K562 (cell line): Measurements from ENCODE around the gene MAD1L1. TPM values are rescaled to one million over a fixed set of nuclear protein-coding genes. Genes with fewer than 3 reads are reported as not detected.

Source experiments
- ATAC-seq: fragments of 200-7000 bp; cut with Tn5 transposase; 3 replicates; pipeline ENCODE4 v1.9.1; 2020; ENCODE audit warnings: moderate library complexity
- BruUV-seq: library from RNA; stranded (reverse); fragments of 400-500 nt; replicated peaks from 2 replicates; lab custom pipeline; 2021; lab: Mats Ljungman, UMichigan
- CTCF ChIA-PET: fragments of 300-600 bp; formaldehyde crosslinking; extraction: SDS; loops from one replicate; lab custom pipeline; 2021; ENCODE audit warnings: low intra/inter-chr PET ratio; lab: Yijun Ruan, JAX
- POLR2A ChIA-PET: fragments of 300-600, 350-650 bp; sonication (Branson Sonifier 250); formaldehyde crosslinking; extraction: SDS; loops from one replicate; lab custom pipeline; 2021; ENCODE audit warnings: antibody characterized with exemption, inconsistent platforms; lab: Yijun Ruan, JAX
- DNase-seq, 4 experiments: peaks; one replicate each; pipeline versions ENCODE4 v3.0.0 to v3.0.0-alpha.2; 2011 to 2018; ENCODE audit warnings: low spot score in 3 of 4, mixed read lengths in 3 of 4; ENCODE audit errors: extremely low read depth in 1 of 4
- FAIRE-seq: peaks from 2 replicates; lab custom pipeline; 2011; peaks lifted over from hg19 to GRCh38; lab: Jason Lieb, UNC
- H2AFZ ChIP-seq: 2 replicates; pipeline ENCODE4 v1.6.0; 2011; ENCODE audit warnings: low read depth, low read length, control low read depth, inconsistent platforms
- H3K27ac ChIP-seq: fragments of 200-600 bp; 3 replicates; pipeline ENCODE4 v1.8.0; 2011; ENCODE audit warnings: low read depth, mild to moderate bottlenecking, control low read depth, inconsistent platforms, low read length, moderate library complexity, mixed read lengths; ENCODE audit errors: extremely low read depth
- H3K27me3 ChIP-seq, 2 experiments: fragments of 300-600 bp in 1 of 2; 2 replicates in 1 of 2; 3 replicates in 1 of 2; pipeline versions ENCODE4 v1.6.0 to v1.8.0; 2011; ENCODE audit warnings: inconsistent platforms in 2 of 2, low read length in 2 of 2, mild to moderate bottlenecking in 1 of 2, mixed read lengths in 1 of 2, moderate library complexity in 1 of 2; ENCODE audit not compliant: control insufficient read depth in 2 of 2, insufficient read depth in 2 of 2
- H3K36me3 ChIP-seq: fragments of 300-600 bp; 3 replicates; pipeline ENCODE4 v1.8.0; 2011; ENCODE audit warnings: mild to moderate bottlenecking, low read length, inconsistent platforms; ENCODE audit not compliant: control insufficient read depth, insufficient read depth
- H3K4me1 ChIP-seq, 2 experiments: fragments of 200-600 bp in 1 of 2; replicated peaks in 1 of 2; 2 replicates in 1 of 2; 3 replicates in 1 of 2; pipeline versions ENCODE4 v1.5.1 to v1.8.0; 2011; ENCODE audit warnings: inconsistent platforms in 2 of 2, low read length in 2 of 2, mild to moderate bottlenecking in 1 of 2, mixed read lengths in 1 of 2, moderate library complexity in 1 of 2; ENCODE audit not compliant: control insufficient read depth in 2 of 2, insufficient read depth in 2 of 2
- H3K4me2 ChIP-seq: 2 replicates; pipeline ENCODE4 v1.6.1; 2011; ENCODE audit warnings: low read length, control low read depth, inconsistent platforms, mixed read lengths; ENCODE audit not compliant: insufficient read depth
- H3K4me3 ChIP-seq: fragments of 200-600 bp; sonication (generic), shearing (Covaris generic); 2 replicates; pipeline ENCODE4 v1.5.1; 2016; ENCODE audit warnings: control low read depth, inconsistent platforms
- H3K79me2 ChIP-seq: fragments of 200-600 bp; 3 replicates; pipeline ENCODE4 v1.8.0; 2011; ENCODE audit warnings: low read length, inconsistent platforms; ENCODE audit not compliant: control insufficient read depth, insufficient read depth
- H3K9ac ChIP-seq, 2 experiments: 2 replicates each; pipeline versions ENCODE4 v1.6.0 to v1.6.1; 2011; ENCODE audit warnings: low read depth in 2 of 2, low read length in 2 of 2, control low read depth in 1 of 2, inconsistent platforms in 1 of 2, mild to moderate bottlenecking in 1 of 2, mixed read lengths in 1 of 2; ENCODE audit not compliant: insufficient read depth in 1 of 2
- H3K9me1 ChIP-seq: one replicate; pipeline ENCODE4 v1.6.0; 2011; ENCODE audit warnings: inconsistent platforms, mild to moderate bottlenecking, low read length, moderate library complexity; ENCODE audit not compliant: control insufficient read depth, insufficient read depth
- H3K9me3 ChIP-seq: replicated peaks from 2 replicates; pipeline ENCODE4 v1.5.1; 2011; ENCODE audit warnings: low read depth, low read length, inconsistent platforms; ENCODE audit not compliant: control insufficient read depth, insufficient read depth
- H4K20me1 ChIP-seq: replicated peaks from 2 replicates; pipeline ENCODE4 v1.6.1; 2011; ENCODE audit warnings: low read length, inconsistent platforms, mixed read lengths; ENCODE audit not compliant: control insufficient read depth, insufficient read depth
- BRD4 ChIP-seq: fragments of 200-600 bp; sonication (generic); IDR thresholded peaks from 2 replicates; pipeline ENCODE4 v1.6.1; 2017; ENCODE audit warnings: inconsistent platforms
- ETV1 ChIP-seq: fragments of 450-650 bp; conservative IDR thresholded peaks from 2 replicates; pipeline ENCODE4 v1.6.1; 2016; ENCODE audit warnings: missing genetic modification characterization, control low read depth, low read depth, missing compliant biosample characterization
- GATAD2B ChIP-seq: fragments of 450-650 bp; IDR thresholded peaks from 2 replicates; pipeline ENCODE4 v1.6.1; 2017; ENCODE audit warnings: mild to moderate bottlenecking, borderline replicate concordance
- ILF3 ChIP-seq: fragments of 450-650 bp; IDR thresholded peaks from 2 replicates; pipeline ENCODE4 v1.6.1; 2018; ENCODE audit warnings: antibody characterized with exemption, mild to moderate bottlenecking, moderate library complexity, borderline replicate concordance
- NCOA2 ChIP-seq, 2 experiments: fragments of 450-650 bp; IDR thresholded peaks; 2 replicates each; pipeline ENCODE4 v1.6.1; 2018; ENCODE audit warnings: mild to moderate bottlenecking in 2 of 2, moderate library complexity in 1 of 2; ENCODE audit not compliant: partially characterized antibody in 2 of 2
- NELFE ChIP-seq: IDR thresholded peaks from 2 replicates; pipeline ENCODE4 v1.6.1; 2011; ENCODE audit warnings: mild to moderate bottlenecking; ENCODE audit not compliant: insufficient read depth, insufficient read length
- ZNF3 ChIP-seq: fragments of 250-450 bp; sonication (Bioruptor Pico); IDR thresholded peaks from 2 replicates; pipeline ENCODE4 v1.5.0; 2021; ENCODE audit warnings: mild to moderate bottlenecking, moderate library complexity
- WGBS: fragments of 100-300 bp; shearing (Covaris generic); methylation state at CpG from one replicate; pipeline ENCODE4 v1.1.6; 2016; ENCODE audit warnings: low coverage, mixed read lengths; ENCODE audit not compliant: insufficient coverage; ENCODE audit errors: missing lambda C conversion rate; 5-methylcytosine and 5-hydroxymethylcytosine counted together
- in situ Hi-C: fragments of 300-500 bp; cut with MboI; formaldehyde crosslinking; loops from 4 replicates; pipeline ENCODE4 v1.15.0; 2018; ENCODE audit warnings: inconsistent platforms, mixed read lengths
- intact Hi-C: fragments of 100-400 bp; cut with micrococcal nuclease; formaldehyde crosslinking; loops from 2 replicates; pipeline ENCODE4 v1.14.2; 2022
- polyA plus RNA-seq, 8 experiments: library from polyadenylated mRNA; depleted of rRNA in 4 of 8; stranded (reverse) in 5 of 8; unstranded in 3 of 8; fragments of >200 nt; fragmentation: Nextera tagmentation in 2 of 8; fragmentation: Illumina TruSeq in 1 of 8; extraction: Ambion mirVana in 2 of 8; extraction: Trizol in 1 of 8; gene quantifications; 2 replicates each; pipeline versions ENCODE4 v1.2.1 to v1.2.3, GENCODE V29; 2011 to 2014; ENCODE audit warnings: inconsistent platforms in 1 of 8, missing spikeins in 1 of 8
- total RNA-seq, 7 experiments: library from RNA; depleted of rRNA in 6 of 7; stranded (reverse); fragments of >200 nt in 6 of 7; fragmentation: Illumina TruSeq in 2 of 7; extraction: Trizol in 2 of 7; gene quantifications; 2 replicates each; pipeline versions ENCODE4 v1.2.1 to v1.2.3, GENCODE V29; 2011 to 2021; ENCODE audit warnings: low replicate concordance in 1 of 7
- TF ChIP-seq, protein P1 (sequence below), 2 experiments: fragments of 450-650 bp in 1 of 2; IDR thresholded peaks; 2 replicates each; pipeline ENCODE4 v1.6.1; 2011 to 2017; ENCODE audit warnings: low read depth in 2 of 2, antibody characterized with exemption in 1 of 2, borderline replicate concordance in 1 of 2, low read length in 1 of 2, mild to moderate bottlenecking in 1 of 2, mixed read lengths in 1 of 2; ENCODE audit not compliant: control insufficient read depth in 1 of 2

Gene MAD1L1
- total and polyA plus RNA-seq, 9 of the 15 experiments (the other 6 are each of a cell fraction or from before 2014, with no cell fraction given) = 1.7 to 89.7 (median 18.0) TPM

DNA sequence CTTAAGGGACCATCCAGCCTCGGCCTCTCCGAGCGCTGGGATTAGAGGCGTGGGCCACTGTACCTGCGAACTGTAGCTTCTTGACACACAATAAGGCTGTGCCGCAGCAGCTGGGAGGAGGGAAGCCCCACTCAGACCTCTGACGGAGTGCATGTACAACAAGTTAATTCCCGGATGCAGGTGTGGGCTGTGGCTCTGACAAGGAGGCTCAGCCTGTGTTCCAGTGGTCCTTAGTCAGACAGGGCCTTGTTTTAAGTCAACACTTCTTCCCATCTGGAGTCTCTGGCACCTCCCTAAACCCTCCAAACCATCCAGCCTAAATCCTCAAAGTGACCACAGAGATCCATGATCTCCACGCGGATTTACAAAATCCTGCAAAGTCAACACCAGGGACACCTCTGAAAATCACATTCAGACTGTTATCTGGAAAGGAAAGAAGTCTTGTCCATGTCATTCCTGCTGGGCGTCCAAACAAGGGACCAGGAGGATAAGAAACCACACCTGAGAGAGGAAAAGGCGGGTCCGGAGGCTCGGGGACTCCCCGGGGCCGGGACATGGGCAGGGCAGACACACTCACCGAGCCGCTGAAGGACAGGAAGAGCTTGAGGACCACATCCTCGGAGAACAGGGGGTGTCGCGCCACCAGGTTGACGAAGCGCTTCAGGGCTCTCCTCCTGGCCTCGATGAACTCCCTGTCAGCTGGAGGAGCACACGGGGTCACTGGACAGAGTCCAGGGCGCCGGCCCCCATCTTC is 38.7 kb upstream of the MAD1L1 start (continued):
- TF ChIP-seq ILF3 = no peak
- TF ChIP-seq BRD4 = no peak

DNA sequence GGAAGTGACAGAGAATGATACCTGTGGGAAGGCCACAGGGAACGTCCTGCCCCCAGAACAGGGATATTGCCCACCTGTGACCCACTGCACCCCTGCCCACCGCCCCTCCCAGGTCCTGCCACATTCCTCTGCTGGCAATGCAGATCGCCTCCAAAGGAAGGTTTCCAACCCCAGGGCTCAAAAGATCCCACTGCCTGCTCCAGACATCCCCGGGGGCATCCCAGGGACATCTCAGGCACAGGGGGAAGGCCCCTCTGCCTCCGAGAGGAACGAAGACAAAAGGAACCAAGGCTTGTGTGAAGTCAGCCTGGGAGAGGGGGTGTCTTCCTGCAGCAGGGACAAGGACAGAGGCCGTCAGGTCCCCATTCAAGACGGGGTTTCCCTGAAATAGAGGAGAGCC is 37.8 kb upstream of the MAD1L1 start:
- H3K4me2 ChIP-seq = no peak overlapping the region
- H2AFZ ChIP-seq = no peak overlapping the region
- H3K4me1 ChIP-seq = peaks cover 0 to 13% of the 10 kb centered on the region in 2 experiments; a peak in 2 of 5 replicates
- H3K27me3 ChIP-seq = no peaks in the 10 kb centered on the region
- H4K20me1 ChIP-seq = no peaks in the 10 kb centered on the region
- no TSS peak for BruUV-seq
- H3K9me1 ChIP-seq = no peaks in the 10 kb centered on the region
- no peak overlapping the region for H3K4me3 ChIP-seq
- ChIA-PET POLR2A (no interaction called here), CTCF (no interaction called here)
- no peaks in the 10 kb centered on the region for H3K79me2 ChIP-seq
- no peaks in the 10 kb centered on the region for H3K9me3 ChIP-seq
- H3K27ac ChIP-seq = no peak overlapping the region
- H3K36me3 ChIP-seq = peaks cover 34% of the 10 kb centered on the region; the same call in 2 of the 3 replicates
- DNase-seq (no peak), FAIRE-seq (no peak), ATAC-seq (no peak)
- WGBS = 96% methylated on average over 3 of the region's 8 CpGs
- intact Hi-C loops (no loop called here), in situ Hi-C loops (no loop called here)
- TF ChIP-seq NELFE (no peak), GATAD2B (no peak), NCOA2 (IDR thresholded peaks at IDR 0.05; ENCODE audit: partially characterized antibody in 2 of 2) (no peak), ETV1 (tag) (no peak), ZNF3 (no peak)
- TF ChIP-seq, protein P1, sequence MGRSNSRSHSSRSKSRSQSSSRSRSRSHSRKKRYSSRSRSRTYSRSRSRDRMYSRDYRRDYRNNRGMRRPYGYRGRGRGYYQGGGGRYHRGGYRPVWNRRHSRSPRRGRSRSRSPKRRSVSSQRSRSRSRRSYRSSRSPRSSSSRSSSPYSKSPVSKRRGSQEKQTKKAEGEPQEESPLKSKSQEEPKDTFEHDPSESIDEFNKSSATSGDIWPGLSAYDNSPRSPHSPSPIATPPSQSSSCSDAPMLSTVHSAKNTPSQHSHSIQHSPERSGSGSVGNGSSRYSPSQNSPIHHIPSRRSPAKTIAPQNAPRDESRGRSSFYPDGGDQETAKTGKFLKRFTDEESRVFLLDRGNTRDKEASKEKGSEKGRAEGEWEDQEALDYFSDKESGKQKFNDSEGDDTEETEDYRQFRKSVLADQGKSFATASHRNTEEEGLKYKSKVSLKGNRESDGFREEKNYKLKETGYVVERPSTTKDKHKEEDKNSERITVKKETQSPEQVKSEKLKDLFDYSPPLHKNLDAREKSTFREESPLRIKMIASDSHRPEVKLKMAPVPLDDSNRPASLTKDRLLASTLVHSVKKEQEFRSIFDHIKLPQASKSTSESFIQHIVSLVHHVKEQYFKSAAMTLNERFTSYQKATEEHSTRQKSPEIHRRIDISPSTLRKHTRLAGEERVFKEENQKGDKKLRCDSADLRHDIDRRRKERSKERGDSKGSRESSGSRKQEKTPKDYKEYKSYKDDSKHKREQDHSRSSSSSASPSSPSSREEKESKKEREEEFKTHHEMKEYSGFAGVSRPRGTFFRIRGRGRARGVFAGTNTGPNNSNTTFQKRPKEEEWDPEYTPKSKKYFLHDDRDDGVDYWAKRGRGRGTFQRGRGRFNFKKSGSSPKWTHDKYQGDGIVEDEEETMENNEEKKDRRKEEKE (IDR thresholded peaks at IDR 0.05; ENCODE audit: borderline replicate concordance in 1 of 2, control insufficient read depth in 1 of 2, low read depth in 2 of 2, low read length in 1 of 2) = no peak
- H3K9ac ChIP-seq = no peak overlapping the region
